HepG2 (cell line): ENCODE results near the gene SYNGR4. TPM values are rescaled to one million over a fixed set of nuclear protein-coding genes. Genes with fewer than 3 reads are reported as not detected.

ENCODE experiments used
- ATF7-NPFF ChIP-seq: sonication (generic); formaldehyde crosslinking; IDR thresholded peaks from 2 replicates; pipeline ENCODE4 v1.8.1; 2023; ENCODE audit warnings: mild to moderate bottlenecking, low read depth, missing genetic modification reagents, moderate library complexity
- BCL6 ChIP-seq: IDR thresholded peaks from 2 replicates; pipeline ENCODE4 v1.6.1; 2016; ENCODE audit warnings: missing genetic modification reagents, missing compliant biosample characterization
- CREBL2 ChIP-seq: sonication (generic); formaldehyde crosslinking; IDR thresholded peaks from 2 replicates; pipeline ENCODE4 v1.8.1; 2023; ENCODE audit warnings: missing genetic modification reagents, mild to moderate bottlenecking, borderline replicate concordance
- ETS1 ChIP-seq: sonication (generic); formaldehyde crosslinking; IDR thresholded peaks from 2 replicates; pipeline ENCODE4 v1.4.0; 2020; ENCODE audit warnings: missing genetic modification reagents
- FOXJ3 ChIP-seq: sonication (generic); formaldehyde crosslinking; IDR thresholded peaks from 2 replicates; pipeline ENCODE4 v1.4.0; 2020; ENCODE audit warnings: missing genetic modification reagents, mild to moderate bottlenecking, borderline replicate concordance
- GTF2F1 ChIP-seq: fragments of 150-350 bp; IDR thresholded peaks from 2 replicates; pipeline ENCODE4 v1.6.1; 2014; ENCODE audit warnings: low read length
- HCFC1 ChIP-seq: fragments of 150-350 bp; IDR thresholded peaks from 2 replicates; pipeline ENCODE4 v1.6.1; 2014; ENCODE audit warnings: low read depth, low read length
- HES4 ChIP-seq: sonication (generic); formaldehyde crosslinking; IDR thresholded peaks from 2 replicates; pipeline ENCODE4 v1.9.0; 2021; ENCODE audit warnings: mild to moderate bottlenecking, missing genetic modification reagents, borderline replicate concordance
- HNF1B ChIP-seq: sonication (generic); formaldehyde crosslinking; IDR thresholded peaks from 2 replicates; pipeline ENCODE4 v1.5.1; 2020; ENCODE audit warnings: mild to moderate bottlenecking, moderate library complexity, missing genetic modification reagents
- HOXA5 ChIP-seq: sonication (generic); formaldehyde crosslinking; IDR thresholded peaks from 2 replicates; pipeline ENCODE4 v1.4.0; 2020; ENCODE audit warnings: missing genetic modification reagents
- LCORL ChIP-seq, 2 experiments: fragments of 450-650 bp in 1 of 2; sonication (generic) in 1 of 2; formaldehyde crosslinking in 1 of 2; IDR thresholded peaks; 2 replicates each; pipeline versions ENCODE4 v1.5.0 to v1.6.1; 2017 to 2020; ENCODE audit warnings: antibody characterized with exemption in 1 of 2, missing genetic modification reagents in 1 of 2
- MAZ ChIP-seq, 2 experiments: sonication (generic) in 1 of 2; formaldehyde crosslinking in 1 of 2; IDR thresholded peaks; 2 replicates each; pipeline versions ENCODE4 v1.5.0 to v1.6.1; 2012 to 2020; ENCODE audit warnings: low read depth in 2 of 2, mild to moderate bottlenecking in 2 of 2, borderline replicate concordance in 1 of 2, improper control_type of control experiment in 1 of 2, low read length in 1 of 2, missing genetic modification reagents in 1 of 2, moderate library complexity in 1 of 2
- MLLT10 ChIP-seq: sonication (generic); formaldehyde crosslinking; IDR thresholded peaks from 2 replicates; pipeline ENCODE4 v1.4.0; 2020; ENCODE audit warnings: missing genetic modification reagents
- POLR2G ChIP-seq: fragments of 200-400 bp; formaldehyde crosslinking; IDR thresholded peaks from 2 replicates; pipeline ENCODE4 v1.6.1; 2018; ENCODE audit warnings: mild to moderate bottlenecking, low read depth, low read length, moderate library complexity
- RAD51 ChIP-seq: fragments of 450-650 bp; IDR thresholded peaks from 2 replicates; pipeline ENCODE4 v1.6.1; 2016; ENCODE audit warnings: borderline replicate concordance
- SATB2 ChIP-seq: sonication (generic); formaldehyde crosslinking; IDR thresholded peaks from 2 replicates; pipeline ENCODE4 v1.5.0; 2020; ENCODE audit warnings: missing genetic modification reagents
- SP4 ChIP-seq: sonication (generic); formaldehyde crosslinking; IDR thresholded peaks from 2 replicates; pipeline ENCODE4 v1.8.1; 2023; ENCODE audit warnings: mild to moderate bottlenecking, missing genetic modification reagents
- STAT5B ChIP-seq: sonication (generic); formaldehyde crosslinking; IDR thresholded peaks from 2 replicates; pipeline ENCODE4 v1.4.0; 2020; ENCODE audit warnings: missing genetic modification reagents
- USF2 ChIP-seq, 2 experiments: sonication (generic) in 1 of 2; formaldehyde crosslinking in 1 of 2; IDR thresholded peaks; 2 replicates each; pipeline versions ENCODE4 v1.5.1 to v1.6.1; 2011 to 2020; ENCODE audit warnings: borderline replicate concordance in 1 of 2, low read depth in 1 of 2, low read length in 1 of 2, mild to moderate bottlenecking in 1 of 2, missing genetic modification reagents in 1 of 2, moderate library complexity in 1 of 2
- ZNF354B ChIP-seq: sonication (generic); formaldehyde crosslinking; IDR thresholded peaks from 2 replicates; pipeline ENCODE4 v1.8.0; 2022; ENCODE audit warnings: mild to moderate bottlenecking, missing genetic modification reagents
- ZNF564 ChIP-seq: sonication (generic); formaldehyde crosslinking; IDR thresholded peaks from 2 replicates; pipeline ENCODE4 v1.8.1; 2023; ENCODE audit warnings: mild to moderate bottlenecking, missing genetic modification reagents
- ZNF572 ChIP-seq: sonication (generic); formaldehyde crosslinking; IDR thresholded peaks from 2 replicates; pipeline ENCODE4 v1.5.1; 2020; ENCODE audit warnings: mild to moderate bottlenecking, missing genetic modification reagents
- ZNF772 ChIP-seq: sonication (generic); formaldehyde crosslinking; IDR thresholded peaks from 2 replicates; pipeline ENCODE4 v1.5.0; 2020; ENCODE audit warnings: mild to moderate bottlenecking, missing genetic modification reagents
- ZNF841 ChIP-seq: sonication (generic); formaldehyde crosslinking; IDR thresholded peaks from 2 replicates; pipeline ENCODE4 v1.8.1; 2023; ENCODE audit warnings: missing genetic modification reagents, borderline replicate concordance
- ZSCAN22 ChIP-seq: sonication (generic); formaldehyde crosslinking; IDR thresholded peaks from 2 replicates; pipeline ENCODE4 v1.4.0; 2020; ENCODE audit warnings: mild to moderate bottlenecking, missing genetic modification reagents
- polyA plus RNA-seq, 8 experiments: library from polyadenylated mRNA; depleted of rRNA in 3 of 8; stranded (reverse) in 7 of 8; unstranded in 1 of 8; fragments of >200 nt; fragmentation: Illumina TruSeq in 4 of 8; extraction: Trizol in 4 of 8; gene quantifications; 2 replicates each; pipeline versions ENCODE4 v1.2.1 to v1.2.3, GENCODE V29; 2011 to 2016; ENCODE audit warnings: low read depth in 4 of 8, missing spikeins in 1 of 8, mixed read lengths in 1 of 8; ENCODE audit not compliant: insufficient read depth in 1 of 8
- total RNA-seq, 5 experiments: library from RNA; depleted of rRNA; stranded (reverse); fragments of >200 nt; fragmentation: Illumina TruSeq; extraction: Trizol; gene quantifications; 2 replicates each; pipeline ENCODE4 v1.2.3, GENCODE V29; 2016; ENCODE audit warnings: low read depth in 1 of 5

Gene SYNGR4
- total and polyA plus RNA-seq, 2 of the 13 experiments (the other 11 are each of a cell fraction or from before 2014, with no cell fraction given): not detected

GRCh38 chr19:48363810-48364597, at the start of gene SYNGR4, which contains the start of gene TMEM143 (continued):
- TF ChIP-seq LCORL (IDR thresholded peaks at IDR 0.05) (no peak), LCORL (CRISPR knock-in tag; IDR thresholded peaks at IDR 0.05) (no peak), STAT5B (CRISPR knock-in tag) (no peak), SATB2 (CRISPR knock-in tag) (no peak), ETS1 (CRISPR knock-in tag) (no peak), HNF1B (CRISPR knock-in tag) (0 out of 2 replicates have a peak, but pooled peaks have one; percentile 9), ZNF564 (CRISPR knock-in tag) (no peak), MLLT10 (no peak), SP4 (CRISPR knock-in tag) (peak; percentile 91), USF2 (IDR thresholded peaks at IDR 0.05; ENCODE audit: low read depth, low read length) (no peak), USF2 (CRISPR knock-in tag; IDR thresholded peaks at IDR 0.05; ENCODE audit: borderline replicate concordance) (0 out of 2 replicates have a peak, but pooled peaks have one; percentile 18), HCFC1 (peak; percentile 44; the same call in 1 of the 2 replicates), POLR2G (peak; percentile 83), CREBL2 (CRISPR knock-in tag) (no peak; the same call in 1 of the 2 replicates), MAZ (IDR thresholded peaks at IDR 0.05; ENCODE audit: borderline replicate concordance, low read depth, low read length) (peak; percentile 70; the same call in 1 of the 2 replicates), MAZ (CRISPR knock-in tag; IDR thresholded peaks at IDR 0.05; ENCODE audit: low read depth) (peak; percentile 78), HES4 (CRISPR knock-in tag) (no peak), ZSCAN22 (CRISPR knock-in tag) (no peak), ZNF772 (CRISPR knock-in tag) (peak; percentile 88), ZNF354B (CRISPR knock-in tag) (no peak), FOXJ3 (CRISPR knock-in tag) (no peak), ZNF841 (CRISPR knock-in tag) (no peak), RAD51 (no peak), HOXA5 (CRISPR knock-in tag) (0 out of 2 replicates have a peak, but pooled peaks have one; percentile 76), GTF2F1 (no peak), ZNF572 (CRISPR knock-in tag) (no peak), ATF7-NPFF (CRISPR knock-in tag) (peak; percentile 87; the same call in 1 of the 2 replicates), BCL6 (peak; percentile 3; the same call in 1 of the 2 replicates)
